Stomach (tissue), 9 donors: ENCODE results near the gene STARD10. TPM values are rescaled to one million over a fixed set of nuclear protein-coding genes. Genes with fewer than 3 reads are reported as not detected.

Experiments used
- DNase-seq, 2 donors: peaks; one replicate each; pipeline versions ENCODE4 v3.0.0 to v3.0.0-alpha.2; 2013 to 2019
- H3K27ac ChIP-seq, 5 donors: fragments of 200-600 bp in 4 of 5; sonication (generic) in 4 of 5; one replicate each; pipeline ENCODE4 v1.5.1; 2013 to 2019; ENCODE audit warnings: mild to moderate bottlenecking in 1 of 5, moderate library complexity in 1 of 5
- H3K27me3 ChIP-seq, 3 donors: fragments of 200-600 bp; sonication (generic); one replicate each; pipeline ENCODE4 v1.5.1; 2017 to 2019; ENCODE audit warnings: mixed run types in 1 of 3
- H3K36me3 ChIP-seq, 4 donors: fragments of 200-600 bp; sonication (generic); 1 replicate in 3 of 4; 2 replicates in 1 of 4; pipeline ENCODE4 v1.5.1; 2016 to 2019
- H3K4me1 ChIP-seq, 4 donors: fragments of 200-600 bp; sonication (generic); one replicate each; pipeline ENCODE4 v1.5.1; 2016 to 2019
- H3K4me3 ChIP-seq, 4 donors: fragments of 200-600 bp; sonication (generic) in 3 of 4; one replicate each; pipeline ENCODE4 v1.5.1; 2016 to 2019; ENCODE audit warnings: mild to moderate bottlenecking in 1 of 4
- H3K9me3 ChIP-seq, 4 donors: fragments of 200-600 bp; sonication (generic); one replicate each; pipeline ENCODE4 v1.5.1; 2016 to 2019
- EP300 ChIP-seq: sonication (generic); formaldehyde crosslinking; IDR thresholded peaks from one replicate; pipeline ENCODE4 v1.6.1; 2017; ENCODE audit warnings: antibody characterized with exemption
- POLR2A ChIP-seq, 4 donors: fragments of 450-650 bp; IDR thresholded peaks; one replicate each; pipeline ENCODE4 v1.6.1; 2016; ENCODE audit warnings: antibody characterized with exemption in 4 of 4, control low read depth in 2 of 4, mild to moderate bottlenecking in 1 of 4, moderate library complexity in 1 of 4
- POLR2AphosphoS5 ChIP-seq, 3 donors: sonication (generic); formaldehyde crosslinking; IDR thresholded peaks; one replicate each; pipeline ENCODE4 v1.6.1; 2016; ENCODE audit warnings: antibody characterized with exemption in 3 of 3
- WGBS, 5 donors: extraction: QIAGEN DNeasy Blood & Tissue Kit in 3 of 5; methylation state at CpG; one replicate each; pipeline versions ENCODE4 v1.1.5 to v1.1.7; 2013 to 2018; 5-methylcytosine and 5-hydroxymethylcytosine counted together
- intact Hi-C: fragments of 100-400 bp; cut with DNase I; formaldehyde crosslinking; loops from one replicate; pipeline ENCODE4 v1.15.1; 2023; ENCODE audit warnings: low total_unique reads
- polyA plus RNA-seq, 3 donors: library from polyadenylated mRNA; stranded (reverse); fragments of 200-250 nt; gene quantifications; one replicate each; pipeline ENCODE4 v1.2.3, GENCODE V29; 2013
- total RNA-seq, 5 donors: library from RNA; depleted of rRNA; stranded (reverse); fragments of >200 nt; gene quantifications; one replicate each; pipeline versions ENCODE4 v1.1.0 to v1.2.3, GENCODE V29; 2014 to 2016
- TF ChIP-seq, protein P1 (sequence below), 7 experiments: fragments of 450-650 bp in 4 of 7; fragments of 200-600 bp in 3 of 7; sonication (generic) in 3 of 7; IDR thresholded peaks; one replicate each; pipeline ENCODE4 v1.5.1; 2016 to 2019; ENCODE audit warnings: antibody characterized with exemption in 7 of 7, control low read depth in 2 of 7, mild to moderate bottlenecking in 1 of 7
- donor health status: healthy with polysubstance abuse.
- donor health status: Bipolar disorder and iron deficiency.
- donor health status: healthy.

The STARD10 gene
- total and polyA plus RNA-seq, 8 donors, result 125 to 950 (median 346) TPM

DNA sequence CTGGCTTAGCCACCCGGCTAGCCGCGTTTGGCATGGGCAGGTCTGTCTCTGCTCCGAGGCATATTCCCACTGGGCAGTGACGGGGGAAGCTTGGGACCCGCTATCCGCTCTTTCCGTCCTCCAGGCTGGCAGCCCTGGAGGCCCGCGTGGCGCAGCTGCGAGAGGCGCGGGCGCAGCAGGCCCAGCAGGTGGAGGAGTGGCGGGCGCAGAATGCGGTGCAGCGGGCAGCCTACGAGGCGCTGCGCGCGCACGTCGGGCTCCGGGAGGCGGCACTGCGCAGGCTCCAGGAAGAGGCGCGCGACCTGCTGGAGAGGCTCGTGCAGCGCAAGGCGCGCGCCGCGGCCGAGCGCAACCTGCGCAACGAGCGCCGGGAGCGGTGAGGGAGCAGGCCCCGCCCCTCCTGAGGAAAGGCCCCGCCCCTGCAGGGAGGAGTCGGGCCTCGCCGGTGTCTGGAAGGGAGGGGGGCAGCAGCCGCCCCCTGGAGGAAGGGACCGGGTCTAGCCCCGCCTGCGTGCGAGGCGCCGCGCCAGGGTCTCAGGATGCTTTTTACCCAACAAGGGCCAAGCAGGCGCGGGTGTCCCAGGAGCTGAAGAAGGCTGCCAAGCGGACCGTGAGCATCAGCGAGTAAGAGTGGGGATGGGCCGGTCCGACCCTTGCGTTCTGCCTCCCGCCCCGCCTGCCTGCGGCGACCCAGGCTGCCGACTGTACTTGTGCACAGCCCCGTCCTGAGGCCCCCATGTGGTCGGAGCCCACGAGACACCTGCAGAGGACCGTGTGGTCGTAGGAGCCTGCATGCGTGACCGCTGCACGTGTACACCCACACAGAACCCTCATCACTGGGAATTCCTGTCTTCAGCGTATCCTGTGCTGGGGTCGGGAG, 28.3 kb upstream of the STARD10 start:
- DNase-seq, result peak; percentile 95 to 97
- intact Hi-C loops, result no loop called here
- peak; percentile 51 to 83 (median 55) for TF ChIP-seq POLR2AphosphoS5 (IDR thresholded peaks at IDR 0.05)
- TF ChIP-seq POLR2A (IDR thresholded peaks at IDR 0.05), result no peak
- TF ChIP-seq, protein P1, sequence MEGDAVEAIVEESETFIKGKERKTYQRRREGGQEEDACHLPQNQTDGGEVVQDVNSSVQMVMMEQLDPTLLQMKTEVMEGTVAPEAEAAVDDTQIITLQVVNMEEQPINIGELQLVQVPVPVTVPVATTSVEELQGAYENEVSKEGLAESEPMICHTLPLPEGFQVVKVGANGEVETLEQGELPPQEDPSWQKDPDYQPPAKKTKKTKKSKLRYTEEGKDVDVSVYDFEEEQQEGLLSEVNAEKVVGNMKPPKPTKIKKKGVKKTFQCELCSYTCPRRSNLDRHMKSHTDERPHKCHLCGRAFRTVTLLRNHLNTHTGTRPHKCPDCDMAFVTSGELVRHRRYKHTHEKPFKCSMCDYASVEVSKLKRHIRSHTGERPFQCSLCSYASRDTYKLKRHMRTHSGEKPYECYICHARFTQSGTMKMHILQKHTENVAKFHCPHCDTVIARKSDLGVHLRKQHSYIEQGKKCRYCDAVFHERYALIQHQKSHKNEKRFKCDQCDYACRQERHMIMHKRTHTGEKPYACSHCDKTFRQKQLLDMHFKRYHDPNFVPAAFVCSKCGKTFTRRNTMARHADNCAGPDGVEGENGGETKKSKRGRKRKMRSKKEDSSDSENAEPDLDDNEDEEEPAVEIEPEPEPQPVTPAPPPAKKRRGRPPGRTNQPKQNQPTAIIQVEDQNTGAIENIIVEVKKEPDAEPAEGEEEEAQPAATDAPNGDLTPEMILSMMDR (IDR thresholded peaks at IDR 0.05), result peak in 3 of 7 experiments; percentile 7 to 44 (median 33)
- no peak for TF ChIP-seq EP300
- Histone ChIP-seq H3K4me3 (peak overlapping the region; percentile 39 to 53 (median 50)), H3K27ac (peak overlapping the region; percentile 29 to 83 (median 54)), H3K36me3 (peaks cover 0 to 88% (median 29%) of the 10 kb centered on the region in 4 donors), H3K9me3 (no peaks in the 10 kb centered on the region), H3K4me1 (peaks cover 8 to 24% (median 18%) of the 10 kb centered on the region in 4 donors), H3K27me3 (no peaks in the 10 kb centered on the region)
- 12 to 43% (median 17%) methylated on average over 17 to 82 of the region's 82 CpGs for WGBS, 5 donors

DNA sequence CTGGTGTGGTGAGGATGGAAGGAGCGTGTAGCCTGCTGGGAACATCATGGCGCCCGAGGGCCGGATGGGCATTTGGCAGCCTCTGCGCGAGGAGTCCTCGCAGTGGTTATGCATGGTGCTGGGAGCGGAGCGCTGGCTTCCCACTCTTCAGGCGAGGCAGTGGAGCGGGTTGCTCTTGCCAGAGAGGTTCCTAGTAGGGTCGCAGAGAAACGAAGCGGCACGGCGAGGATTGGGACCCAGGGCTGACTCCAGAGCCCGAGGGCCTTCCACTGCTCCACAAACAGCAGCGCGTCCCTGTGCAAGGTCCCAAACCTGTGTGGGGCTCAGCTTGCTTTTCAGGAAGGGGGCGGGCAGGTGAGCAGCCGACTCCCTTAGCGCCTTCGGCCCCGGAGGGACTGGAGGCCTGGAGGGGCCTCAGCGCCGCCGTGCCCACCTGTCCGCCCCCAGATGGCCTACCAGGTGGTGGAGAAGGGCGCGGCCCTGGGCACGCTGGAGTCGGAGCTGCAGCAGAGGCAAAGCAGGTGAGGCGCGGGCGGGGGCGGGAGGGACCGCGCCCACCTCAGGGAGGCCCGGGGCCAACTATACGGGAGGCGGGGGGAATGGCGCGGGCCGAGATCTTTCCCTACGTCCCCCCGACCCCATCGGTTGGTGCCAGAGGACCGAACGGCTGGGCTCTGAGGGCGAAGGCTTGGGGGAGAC, 27.5 kb upstream of the STARD10 start:
- no peaks in the 10 kb centered on the region for H3K27me3 ChIP-seq
- TF ChIP-seq EP300 (no peak), POLR2A (IDR thresholded peaks at IDR 0.05) (no peak), POLR2AphosphoS5 (IDR thresholded peaks at IDR 0.05) (no peak)
- TF ChIP-seq, protein P1 (IDR thresholded peaks at IDR 0.05), result no peak
- peak overlapping the region; percentile 20 to 83 (median 54) for H3K27ac ChIP-seq
- no peaks in the 10 kb centered on the region for H3K9me3 ChIP-seq
- H3K4me3 ChIP-seq, result peak overlapping the region; percentile 39 to 53 (median 50)
- intact Hi-C loops, result no loop called here
- H3K36me3 ChIP-seq, result peaks cover 0 to 88% (median 29%) of the 10 kb centered on the region in 4 donors
- peaks cover 8 to 31% (median 23%) of the 10 kb centered on the region in 4 donors for H3K4me1 ChIP-seq
- DNase-seq, result peak; percentile 37 to 75
- WGBS, 5 donors, result 18 to 72% (median 40%) methylated on average over 16 to 50 of the region's 50 CpGs

DNA sequence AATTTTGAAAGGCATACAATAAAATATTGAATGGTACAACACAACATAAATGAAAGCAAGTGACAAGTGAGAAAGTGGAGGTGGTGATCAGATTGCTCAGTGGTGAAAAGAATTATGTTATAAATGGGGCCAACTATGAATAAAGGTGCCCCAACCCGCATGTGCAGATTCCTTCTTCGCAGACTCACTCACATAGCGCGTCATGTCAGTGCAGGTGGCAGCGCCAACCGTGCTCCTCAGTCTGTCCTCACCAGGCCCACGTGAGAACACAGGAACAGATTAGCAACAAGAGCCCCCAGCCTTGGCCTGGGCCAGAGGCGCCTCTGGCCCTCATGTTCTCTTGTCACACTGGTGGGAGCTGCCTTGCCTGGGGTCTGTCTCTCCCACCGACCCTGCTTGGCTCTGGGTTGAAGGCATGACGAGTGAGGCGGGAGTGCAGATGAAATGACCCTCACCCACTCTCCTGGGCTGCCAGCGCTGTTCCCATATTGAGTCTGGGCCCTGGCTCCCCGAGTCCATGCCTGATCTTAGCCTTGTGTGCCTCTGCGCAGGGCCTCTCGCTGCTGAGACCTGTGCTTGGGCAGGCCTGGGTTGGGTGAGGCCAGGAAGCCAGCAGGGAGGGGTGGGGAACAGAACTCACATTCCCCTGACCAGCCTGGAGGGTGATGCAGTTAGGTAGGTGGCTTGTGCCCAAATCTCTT, 26.7 kb upstream of the STARD10 start:
- Histone ChIP-seq H3K27ac (no peak overlapping the region), H3K27me3 (no peaks in the 10 kb centered on the region), H3K9me3 (no peaks in the 10 kb centered on the region), H3K36me3 (peaks cover 0 to 80% (median 29%) of the 10 kb centered on the region in 4 donors), H3K4me1 (peaks cover 12 to 39% (median 31%) of the 10 kb centered on the region in 4 donors), H3K4me3 (no peak overlapping the region)
- no peak for DNase-seq
- 90 to 96% (median 95%) methylated on average over 11 to 15 of the region's 15 CpGs for WGBS, 5 donors
- TF ChIP-seq, protein P1 (IDR thresholded peaks at IDR 0.05), result no peak
- no peak for TF ChIP-seq POLR2AphosphoS5 (IDR thresholded peaks at IDR 0.05)
- TF ChIP-seq EP300, result no peak
- no peak for TF ChIP-seq POLR2A (IDR thresholded peaks at IDR 0.05)
- intact Hi-C loops, result no loop called here

DNA sequence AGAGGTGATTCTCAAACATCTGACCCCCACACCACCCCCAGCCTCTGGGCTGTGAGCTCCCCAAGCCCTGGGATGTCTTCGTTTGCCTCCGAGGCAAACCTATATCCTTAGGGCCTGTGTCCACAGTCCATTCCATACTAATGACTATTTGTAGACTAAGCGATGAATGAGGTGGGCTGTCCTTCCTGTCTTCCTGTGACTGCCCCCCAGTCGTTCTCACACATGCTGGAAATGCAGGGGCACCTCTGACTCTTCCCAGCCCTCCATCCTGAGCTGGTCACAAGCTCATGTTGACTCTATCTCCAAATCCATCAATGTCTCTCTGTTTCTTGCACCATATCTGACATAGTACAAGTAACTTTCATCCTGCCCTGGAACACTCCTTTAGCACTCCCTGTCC, 25.1 kb upstream of the STARD10 start:
- DNase-seq, result no peak
- WGBS, 5 donors, result 76 to 95% (median 90%) methylated on average over 4 of the region's 4 CpGs
- intact Hi-C loops, result loop anchor here (10.0 kb wide), 1 partner anchor 94 kb away; no protein-coding TSS in a partner anchor
- H3K27ac ChIP-seq, result no peak overlapping the region
- no peaks in the 10 kb centered on the region for H3K27me3 ChIP-seq
- no peak for TF ChIP-seq POLR2AphosphoS5 (IDR thresholded peaks at IDR 0.05)
- no peak overlapping the region for H3K4me3 ChIP-seq
- peaks cover 20 to 48% (median 42%) of the 10 kb centered on the region in 4 donors for H3K4me1 ChIP-seq
- peaks cover 0 to 65% (median 29%) of the 10 kb centered on the region in 4 donors for H3K36me3 ChIP-seq
- H3K9me3 ChIP-seq, result no peaks in the 10 kb centered on the region
